ENCODE measurements around the gene OR13C5. TPM values are rescaled to one million over a fixed set of nuclear protein-coding genes. Genes with fewer than 3 reads are reported as not detected.

Gene OR13C5
- total RNA-seq, 1 donor from 2014 or later: not detected

- no peaks in the 10 kb centered on the region for H3K4me1 Mint-ChIP-seq (ENCODE audit: low read depth)
- TF ChIP-seq CTCF (IDR thresholded peaks at IDR 0.05; ENCODE audit: unreplicated experiment): no peak
- H3K4me3 Mint-ChIP-seq (ENCODE audit: low read depth): no peak overlapping the region
- peaks cover 9% of the 10 kb centered on the region for H3K9me3 Mint-ChIP-seq (ENCODE audit: low read depth)
- no peak for DNase-seq (ENCODE audit: low spot score, unreplicated experiment)
- no peaks in the 10 kb centered on the region for H3K36me3 Mint-ChIP-seq (ENCODE audit: insufficient read depth)
- no peak overlapping the region for H3K27ac Mint-ChIP-seq
- no peaks in the 10 kb centered on the region for H3K27me3 Mint-ChIP-seq
Measured at GRCh38 chr9:104553261-104553660, 46.0 kb downstream of the OR13C5 start.

Other genes starting within 250 kb of the OR13C5 start
- gene OR13F1, start 95.2 kb downstream of the OR13C5 start, total RNA-seq: not detected in 2 replicates
- not detected in 2 replicates for gene OR13C4, start 72.2 kb downstream of the OR13C5 start, total RNA-seq
- not detected in 2 replicates for gene OR13C3, start 62.6 kb downstream of the OR13C5 start, total RNA-seq
- not detected in 2 replicates for gene OR13C8, start 30.2 kb downstream of the OR13C5 start, total RNA-seq
- 0.36 and 0.47 TPM in 2 replicates for gene OR13C2, start 6.2 kb upstream of the OR13C5 start, total RNA-seq
- gene OR13C9, start 18.8 kb upstream of the OR13C5 start, total RNA-seq: 0.36 and 0.48 TPM in 2 replicates
- gene OR13D1, start 95.1 kb upstream of the OR13C5 start, total RNA-seq: not detected in 2 replicates
- 25.1 and 26.4 TPM in 2 replicates for gene NIPSNAP3A, start 148.3 kb upstream of the OR13C5 start, total RNA-seq
- gene NIPSNAP3B, start 164.7 kb upstream of the OR13C5 start, total RNA-seq: 5.5 and 7.8 TPM in 2 replicates

All from progenitor cell of endocrine pancreas (in vitro differentiated cells).